HL-60/S4 (cell line): Measurements from ENCODE around the gene ZBTB5.
"Not testable (repeated sequence)": the region's sequence is repeated elsewhere in the genome, so short reads cannot be mapped to it uniquely, and the experiment has no call there.

Source experiments
- in situ Hi-C: fragments of 300-500 bp; cut with MboI; formaldehyde crosslinking; loops from 2 replicates; pipeline ENCODE4 v1.14.3; 2022; ENCODE audit warnings: low sequenced_read_pairs

The ZBTB5 gene, protein sequence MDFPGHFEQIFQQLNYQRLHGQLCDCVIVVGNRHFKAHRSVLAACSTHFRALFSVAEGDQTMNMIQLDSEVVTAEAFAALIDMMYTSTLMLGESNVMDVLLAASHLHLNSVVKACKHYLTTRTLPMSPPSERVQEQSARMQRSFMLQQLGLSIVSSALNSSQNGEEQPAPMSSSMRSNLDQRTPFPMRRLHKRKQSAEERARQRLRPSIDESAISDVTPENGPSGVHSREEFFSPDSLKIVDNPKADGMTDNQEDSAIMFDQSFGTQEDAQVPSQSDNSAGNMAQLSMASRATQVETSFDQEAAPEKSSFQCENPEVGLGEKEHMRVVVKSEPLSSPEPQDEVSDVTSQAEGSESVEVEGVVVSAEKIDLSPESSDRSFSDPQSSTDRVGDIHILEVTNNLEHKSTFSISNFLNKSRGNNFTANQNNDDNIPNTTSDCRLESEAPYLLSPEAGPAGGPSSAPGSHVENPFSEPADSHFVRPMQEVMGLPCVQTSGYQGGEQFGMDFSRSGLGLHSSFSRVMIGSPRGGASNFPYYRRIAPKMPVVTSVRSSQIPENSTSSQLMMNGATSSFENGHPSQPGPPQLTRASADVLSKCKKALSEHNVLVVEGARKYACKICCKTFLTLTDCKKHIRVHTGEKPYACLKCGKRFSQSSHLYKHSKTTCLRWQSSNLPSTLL

DNA sequence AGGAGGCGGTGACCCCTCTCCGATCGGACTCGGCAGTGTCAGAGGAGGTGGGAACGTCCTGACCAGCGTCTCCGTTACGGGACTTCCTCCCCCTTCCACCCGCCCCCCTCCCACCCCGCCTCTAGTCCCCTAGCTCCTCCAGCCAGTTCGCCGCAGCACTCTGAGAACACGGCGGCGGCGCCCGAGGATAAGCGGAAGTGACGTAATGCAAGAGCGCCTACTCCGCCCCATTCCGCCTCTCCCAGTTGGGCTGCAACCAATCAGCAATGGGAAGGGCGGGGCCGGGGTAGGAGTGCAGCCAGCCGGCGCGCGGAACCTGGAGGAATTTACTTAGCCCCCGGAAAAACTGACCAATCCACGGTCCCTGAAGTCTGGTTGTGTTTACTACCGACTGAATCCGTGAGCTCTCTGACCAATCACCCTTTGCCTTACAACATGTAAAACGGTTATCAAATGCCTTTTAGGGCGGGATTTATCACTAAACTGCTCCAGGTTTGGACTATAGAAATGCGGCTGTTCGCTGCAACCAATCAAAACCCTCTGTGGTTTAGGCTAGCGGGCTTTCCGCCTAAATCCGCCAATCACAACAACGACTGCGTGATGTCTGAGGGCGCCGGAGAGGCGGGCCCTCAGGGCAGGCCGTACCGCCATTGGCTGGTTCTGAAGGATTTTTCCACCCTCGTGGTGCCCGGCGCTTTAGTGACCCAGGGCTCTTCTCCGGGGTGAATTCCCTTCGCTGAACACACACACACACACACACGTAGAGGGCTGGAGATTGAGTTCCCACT lies at the start of gene ZBTB5:
ZBTB5 (minus strand) TSS at position 202 of the 788 bp plus-strand sequence. CDS start 22,899 bp downstream, outside the sequence.
- in situ Hi-C loops = no loop called here

DNA sequence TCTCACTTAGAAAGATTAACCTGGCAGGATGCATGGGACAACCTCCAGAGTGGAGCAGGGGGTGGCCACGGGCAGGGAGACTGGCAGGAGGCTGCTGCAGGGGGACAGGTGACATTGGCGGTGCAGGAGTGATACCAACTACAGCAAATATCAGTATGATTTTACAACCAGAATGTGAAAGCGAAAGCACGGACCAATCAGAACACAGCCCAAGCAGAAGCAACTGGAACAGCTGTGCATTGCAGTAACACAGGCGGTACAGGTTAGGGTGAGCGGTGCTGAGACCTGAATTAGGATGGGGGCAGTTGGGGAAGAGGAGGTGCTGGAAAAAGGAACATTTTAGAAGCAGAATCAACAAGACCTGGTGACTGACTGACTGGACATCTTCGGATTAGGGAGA lies 49.7 kb upstream of the ZBTB5 start:
- in situ Hi-C loops = no loop called here

DNA sequence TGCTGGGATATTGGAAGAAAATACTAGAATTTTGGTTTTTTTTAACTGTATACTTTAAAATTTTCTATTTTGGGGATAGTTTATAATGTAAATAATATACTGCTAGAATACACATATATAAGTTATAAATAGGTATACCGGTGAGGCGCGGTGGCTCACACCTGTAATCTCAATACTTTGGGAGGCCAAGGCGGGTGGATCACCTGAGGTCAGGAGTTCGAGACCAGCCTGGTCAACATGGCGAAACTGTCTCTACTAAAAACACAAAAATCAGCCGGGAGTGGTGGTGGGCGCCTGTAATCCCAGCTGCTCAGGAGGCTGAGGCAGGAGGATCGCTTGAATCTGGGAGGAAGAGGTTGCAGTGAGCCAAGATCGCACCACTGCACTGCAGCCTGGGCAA lies 49.2 kb upstream of the ZBTB5 start:
- in situ Hi-C loops = not testable (repeated sequence)

DNA sequence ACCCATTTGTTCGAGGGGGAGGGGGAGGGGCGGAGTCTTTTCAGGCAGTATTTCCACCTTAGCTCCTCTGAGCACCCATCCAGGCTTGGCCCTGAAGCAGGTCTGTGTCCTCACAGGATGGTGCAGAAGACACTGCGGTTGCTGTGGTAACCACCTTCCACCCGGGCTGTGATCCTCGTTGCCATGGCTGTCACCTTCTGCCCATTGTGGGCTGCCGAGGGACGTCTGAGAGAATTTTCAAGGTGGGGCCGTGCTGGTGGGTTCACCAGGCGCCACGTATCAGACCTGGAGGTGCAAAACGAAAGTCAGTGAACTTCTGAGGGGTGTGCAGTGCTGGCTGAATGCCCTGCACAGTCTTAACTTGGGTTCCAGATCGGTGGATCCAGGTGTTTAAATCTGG lies 47.2 kb upstream of the ZBTB5 start:
- in situ Hi-C loops = no loop called here

DNA sequence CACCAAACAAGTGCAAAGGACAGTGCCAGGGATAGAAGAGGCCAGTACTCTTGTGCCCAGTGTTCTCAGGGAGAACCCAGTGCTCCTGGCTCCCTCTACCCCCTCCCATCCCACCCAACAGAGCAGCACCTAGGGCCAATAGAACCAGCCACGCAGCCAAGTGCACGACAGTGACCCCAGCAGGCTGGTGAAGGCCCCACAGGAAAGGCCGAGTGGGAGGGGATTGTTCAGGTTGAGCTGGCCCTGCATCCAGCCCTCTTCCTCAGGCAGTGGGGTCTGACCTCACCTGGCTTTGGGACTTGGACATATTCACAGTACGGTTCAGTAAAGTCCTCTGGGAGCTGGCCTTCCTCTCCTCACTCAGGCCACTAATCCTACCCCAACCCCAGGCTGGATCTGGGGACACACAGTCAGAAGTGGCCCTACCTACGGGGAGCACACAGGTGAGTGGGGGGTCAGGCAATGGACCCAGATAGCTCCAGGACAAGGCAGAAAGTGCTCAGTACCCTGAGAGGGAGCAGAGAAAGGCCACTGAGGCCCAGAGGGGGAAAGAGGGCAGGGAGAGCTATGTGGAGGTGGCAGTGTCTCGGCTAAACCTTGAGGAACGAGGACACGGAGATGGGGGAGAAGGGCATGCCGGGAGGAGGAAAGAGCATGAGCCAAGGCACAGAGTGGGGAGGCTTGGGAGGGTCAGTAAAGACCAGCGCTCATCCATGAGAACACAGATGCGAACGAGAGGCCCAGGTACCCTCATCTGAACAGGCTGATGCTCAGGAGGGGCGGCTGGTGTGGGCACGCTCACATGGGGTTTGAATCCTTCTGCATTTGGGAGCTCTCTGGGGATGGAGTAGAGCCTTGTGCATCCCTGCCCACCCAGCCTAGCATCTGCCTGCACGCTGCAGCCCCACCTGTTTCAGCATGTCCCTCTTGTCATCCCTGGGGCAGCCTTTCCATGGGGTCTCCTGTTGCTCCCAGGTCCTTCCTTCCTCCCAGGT lies 46.1 kb upstream of the ZBTB5 start:
- in situ Hi-C loops = no loop called here

DNA sequence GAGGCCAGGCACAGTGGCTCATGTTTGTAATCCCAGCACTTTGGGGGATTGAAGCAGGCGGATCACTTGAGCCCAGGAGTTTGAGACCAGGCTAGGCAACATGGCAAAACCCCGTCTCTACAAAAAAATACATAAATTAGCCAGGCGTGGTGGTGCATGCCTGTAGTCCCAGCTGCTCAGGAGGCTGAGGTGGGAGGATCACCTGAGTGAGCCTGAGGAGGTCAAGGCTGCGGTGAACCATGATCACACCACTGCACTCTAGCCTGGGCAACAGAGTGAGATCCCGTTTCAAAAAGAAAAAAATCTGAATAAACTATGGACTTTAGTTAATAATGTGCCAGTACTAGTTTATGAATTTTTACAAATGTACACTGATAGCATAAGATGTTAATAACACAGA lies 44.8 kb upstream of the ZBTB5 start:
- in situ Hi-C loops = not testable (repeated sequence)

DNA sequence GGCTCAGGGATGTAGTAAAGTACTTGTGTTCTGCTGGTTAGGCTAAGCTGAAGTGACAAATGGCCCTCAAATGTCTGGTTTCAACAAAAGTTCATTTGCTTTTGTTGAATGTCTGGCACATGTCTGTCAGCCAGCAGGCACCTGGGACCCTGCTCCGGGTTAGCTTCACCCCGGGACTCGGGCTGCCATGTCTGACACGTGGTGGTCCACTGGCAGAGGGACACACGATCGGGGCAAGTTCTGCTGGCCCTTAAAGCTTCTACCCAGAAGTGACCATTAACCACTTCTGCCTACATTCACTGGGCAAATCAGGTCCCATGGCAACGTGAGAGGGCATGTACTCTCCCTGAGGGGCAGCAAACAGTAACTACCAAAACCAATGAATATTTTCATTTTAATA lies 44.3 kb upstream of the ZBTB5 start:
- in situ Hi-C loops = no loop called here

DNA sequence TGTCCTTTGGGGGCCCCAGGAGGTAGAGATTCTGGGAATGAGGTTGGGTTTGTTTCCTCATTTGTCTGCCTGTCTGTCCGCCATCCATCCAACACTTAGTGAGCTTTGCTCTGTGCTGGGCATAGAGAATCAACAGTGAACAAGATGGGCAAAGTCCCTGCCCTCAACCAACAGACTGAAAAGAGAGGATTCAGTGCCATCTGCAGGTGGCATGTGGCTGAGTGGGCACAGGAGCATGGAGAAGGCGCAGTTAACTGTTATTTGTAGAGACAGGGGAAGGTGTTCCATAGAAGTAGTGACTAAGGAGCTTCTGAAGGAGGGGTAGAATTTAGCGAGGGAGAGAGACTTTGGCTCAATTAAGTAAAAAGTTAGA lies 43.6 kb upstream of the ZBTB5 start:
- in situ Hi-C loops = no loop called here

DNA sequence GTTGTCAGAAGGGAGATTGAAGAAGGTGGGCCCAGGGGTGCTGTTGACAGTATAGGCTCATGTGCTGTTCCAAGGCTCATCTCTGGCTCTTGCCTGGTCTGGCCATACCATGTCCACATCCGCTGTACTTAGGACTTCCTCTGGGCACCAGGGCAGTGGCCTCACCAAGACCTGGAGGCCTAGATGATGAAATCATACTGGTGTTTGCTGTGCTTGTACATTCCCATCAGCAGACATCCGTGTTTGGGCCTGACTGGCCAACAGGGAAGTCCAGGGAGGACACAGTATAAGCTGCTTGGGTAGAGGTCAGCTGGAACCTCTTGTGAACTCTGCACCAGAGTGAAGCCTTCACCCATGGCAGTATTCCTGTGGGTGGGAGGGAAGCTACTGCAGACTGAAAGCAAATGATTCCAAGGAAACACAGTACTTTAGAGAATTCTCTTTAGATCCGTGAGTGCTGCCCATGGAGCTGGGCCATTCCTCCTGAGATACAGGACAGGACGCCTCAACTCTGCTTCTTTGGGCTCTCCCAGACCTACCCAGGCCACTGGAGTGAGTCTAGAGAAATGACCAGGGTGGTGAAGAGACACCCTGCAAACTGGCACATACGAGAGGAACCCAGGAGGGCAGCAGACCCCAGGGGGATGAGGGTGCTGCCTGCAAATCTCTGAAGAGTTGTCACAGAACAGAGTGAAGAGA lies 43.0 kb upstream of the ZBTB5 start:
- in situ Hi-C loops = no loop called here

DNA sequence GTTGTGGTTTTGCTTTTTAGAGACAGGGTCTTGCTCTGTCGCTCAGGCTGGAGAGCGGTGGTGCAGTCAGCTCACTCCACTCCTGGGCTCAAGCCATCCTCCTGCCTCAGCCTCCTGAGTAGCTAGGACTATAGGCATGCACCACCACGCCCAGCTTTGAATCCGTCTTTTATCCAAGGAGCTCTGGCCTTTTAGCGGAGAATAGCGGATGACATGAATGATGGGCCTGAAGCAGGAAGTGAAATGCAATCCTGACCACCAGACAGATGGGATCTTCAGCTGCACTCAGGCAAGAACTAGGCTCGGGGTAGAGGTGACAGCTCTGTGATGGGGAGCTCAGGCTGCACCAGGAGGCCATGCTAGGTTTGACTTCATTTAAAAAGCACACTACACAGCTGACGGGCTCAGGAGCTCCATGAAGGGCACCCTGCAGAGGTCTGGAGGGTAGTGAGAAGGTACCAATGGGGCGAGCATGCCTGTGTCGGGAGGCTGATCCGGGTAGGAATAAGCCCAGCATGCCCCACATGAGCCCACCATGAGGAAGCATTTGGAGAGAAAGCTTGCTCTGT lies 42.4 kb upstream of the ZBTB5 start:
- in situ Hi-C loops = no loop called here

DNA sequence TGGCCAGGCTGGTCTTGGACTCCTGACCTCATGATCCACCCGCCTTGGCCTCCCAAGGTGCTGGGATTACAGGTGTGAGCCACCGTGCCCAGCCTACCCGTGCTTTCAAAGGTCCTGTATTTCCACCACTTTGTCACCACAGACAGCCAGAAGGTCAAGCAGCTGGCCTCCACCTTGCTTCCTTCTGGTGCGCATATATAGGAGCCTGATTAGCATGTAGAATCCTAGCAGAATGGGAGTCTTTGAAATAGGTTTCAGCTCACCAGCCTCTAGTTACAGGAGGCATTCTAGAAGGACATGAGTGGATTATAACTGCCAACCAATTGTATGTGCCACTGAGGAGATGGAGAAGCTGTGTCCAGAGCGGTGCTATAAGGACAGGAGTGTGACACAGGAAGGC lies 39.4 kb upstream of the ZBTB5 start:
- in situ Hi-C loops = no loop called here

DNA sequence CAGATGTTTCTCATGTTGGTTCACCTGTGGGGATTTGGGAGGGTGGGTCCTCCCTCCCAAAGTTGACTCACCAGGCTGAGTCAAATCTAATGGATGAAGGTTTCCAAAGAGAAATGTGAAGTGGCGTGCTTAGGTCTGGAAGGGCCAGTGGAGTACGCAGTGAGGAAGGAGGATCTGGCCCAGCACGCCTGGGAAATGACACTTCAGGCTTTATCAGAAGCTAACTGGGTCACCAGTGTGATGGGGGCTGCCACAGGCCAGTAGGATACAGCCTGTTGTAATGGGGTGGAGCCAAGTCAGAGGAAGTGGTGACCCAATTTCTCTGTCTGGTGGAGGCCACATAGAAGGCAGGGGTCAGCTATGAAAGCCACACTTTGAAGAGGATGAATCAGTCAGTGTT lies 38.5 kb upstream of the ZBTB5 start:
- in situ Hi-C loops = no loop called here

DNA sequence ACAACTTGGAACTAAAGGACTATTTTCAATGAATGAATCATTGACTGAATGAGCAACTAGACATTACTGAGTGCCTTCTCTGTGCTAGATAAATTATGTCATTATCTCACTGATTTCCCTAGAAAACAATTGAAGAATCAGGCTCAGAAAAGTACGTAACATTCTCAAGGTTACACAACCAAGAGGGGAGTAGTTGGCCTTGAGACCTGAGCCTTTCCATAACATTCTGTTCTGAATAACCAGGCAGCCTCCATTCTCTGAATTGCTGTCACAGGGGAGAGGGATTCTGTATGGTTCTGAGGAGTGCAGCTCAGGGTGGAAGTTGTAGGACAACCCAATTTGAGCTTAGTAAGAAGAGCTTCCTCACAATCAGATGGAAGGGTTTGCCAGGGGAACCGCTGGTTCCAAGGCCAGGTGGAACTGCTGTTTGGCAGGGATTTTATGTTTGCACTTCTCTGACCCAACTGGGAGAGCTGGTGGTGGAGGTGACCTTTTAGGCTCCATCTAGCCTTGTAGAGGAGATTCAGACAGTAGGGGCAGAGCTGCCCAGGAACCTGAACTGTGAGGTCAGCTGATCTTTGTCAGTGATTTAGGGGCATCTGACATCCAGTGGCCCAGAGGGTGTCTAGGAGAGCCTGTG lies 36.8 kb upstream of the ZBTB5 start:
- in situ Hi-C loops = no loop called here

DNA sequence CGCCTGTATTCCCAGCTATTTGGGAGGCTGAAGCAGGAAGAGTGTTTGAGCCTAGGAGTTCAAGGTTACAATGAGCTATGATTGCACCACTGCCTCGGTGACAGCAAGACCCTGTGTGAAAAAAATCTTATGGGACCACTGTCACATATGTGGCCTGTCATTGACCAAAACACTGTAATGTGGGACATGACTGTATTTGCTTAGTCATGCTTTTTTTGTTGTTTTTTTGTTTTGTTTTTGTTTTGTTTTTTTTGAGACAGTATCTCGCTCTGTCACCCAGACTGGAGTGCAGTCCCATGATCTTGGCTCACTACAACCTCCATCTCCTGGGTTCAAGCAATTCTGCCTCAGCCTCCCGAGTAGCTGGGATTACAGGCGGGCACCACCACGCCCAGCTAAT lies 34.0 kb upstream of the ZBTB5 start:
- in situ Hi-C loops = loop anchor here (25.0 kb wide), 2 partner anchors 363 to 863 kb away; no protein-coding TSS in a partner anchor

DNA sequence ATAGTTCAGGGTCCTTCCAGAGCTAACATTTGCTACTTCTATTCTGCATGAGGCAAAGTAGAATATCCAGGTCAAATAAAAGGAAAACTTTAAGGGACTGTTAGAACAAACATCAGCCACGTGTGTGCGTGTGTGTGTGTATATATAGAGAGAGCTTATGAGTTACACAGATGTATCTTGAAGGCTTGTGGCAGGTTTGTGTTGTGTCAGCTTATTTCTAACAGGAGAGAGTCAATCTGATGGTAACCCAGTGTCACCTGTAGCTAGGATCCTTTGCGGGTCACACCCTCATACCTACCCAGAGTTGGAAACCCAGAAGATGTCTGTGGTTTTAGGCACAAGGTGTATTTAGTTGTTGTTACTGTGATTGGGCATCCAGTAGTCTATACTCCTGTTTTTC lies 33.2 kb upstream of the ZBTB5 start:
- in situ Hi-C loops = loop anchor here (25.0 kb wide), 2 partner anchors 364 to 864 kb away; no protein-coding TSS in a partner anchor

DNA sequence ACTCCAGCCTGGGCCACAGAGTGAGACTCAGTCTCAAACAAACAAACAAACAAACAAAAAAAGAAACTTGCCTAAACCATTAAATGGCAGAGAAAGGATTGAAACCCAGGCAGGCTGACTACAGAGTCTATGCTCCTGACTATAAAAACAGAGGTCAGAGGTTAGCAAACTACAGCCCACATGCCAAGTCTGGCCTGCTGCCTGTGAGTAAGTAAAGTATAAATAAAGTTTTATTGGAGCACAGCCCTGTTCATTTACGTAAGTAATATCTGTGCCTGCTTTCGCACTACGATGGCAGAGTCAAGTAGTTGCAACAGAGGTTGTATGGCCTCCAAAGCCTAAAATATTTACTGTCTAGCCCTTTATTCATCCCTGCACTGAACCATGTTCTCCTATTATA lies 32.1 kb upstream of the ZBTB5 start:
- in situ Hi-C loops = loop anchor here (25.0 kb wide), 2 partner anchors 365 to 865 kb away; no protein-coding TSS in a partner anchor

DNA sequence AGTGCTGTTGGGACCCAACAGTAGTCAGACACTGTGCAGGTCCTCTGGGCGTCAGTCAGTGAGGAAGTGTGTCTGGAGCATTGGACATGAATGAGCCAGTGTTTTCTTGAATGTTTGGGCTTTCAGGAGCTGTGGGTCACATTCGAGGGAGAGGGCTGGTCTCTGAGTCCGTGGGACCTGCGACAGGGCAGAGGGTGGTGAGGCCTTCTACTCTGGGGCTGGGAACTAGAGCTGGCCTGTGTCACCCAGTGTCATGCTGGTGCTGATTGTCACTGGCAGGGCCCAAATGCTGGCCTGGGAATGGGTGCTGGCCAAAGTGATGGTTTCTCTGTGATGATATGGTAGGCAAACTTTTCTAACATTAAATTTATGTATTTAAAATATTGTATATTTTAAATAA lies 30.8 kb upstream of the ZBTB5 start:
- in situ Hi-C loops = loop anchor here (25.0 kb wide), 2 partner anchors 366 to 866 kb away; no protein-coding TSS in a partner anchor

DNA sequence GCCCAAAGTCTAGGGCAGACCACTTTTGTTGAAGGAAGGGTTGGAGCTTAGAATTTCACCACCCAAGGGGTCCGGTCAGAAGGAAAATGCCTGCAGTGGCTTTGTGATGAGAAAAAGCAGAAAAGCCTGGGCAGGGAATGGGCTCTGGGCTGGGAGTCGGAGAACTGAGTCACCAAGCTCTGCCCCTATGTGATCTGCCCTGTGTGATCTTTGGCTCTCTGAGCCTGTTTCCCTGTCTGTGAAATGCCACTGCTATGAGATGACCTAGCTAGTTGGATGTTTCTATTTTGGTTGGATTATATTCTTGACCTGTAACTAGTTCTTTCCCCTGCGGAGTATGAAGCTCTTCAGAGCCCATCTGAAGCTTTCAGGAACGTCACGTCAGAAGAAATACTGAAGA lies 30.3 kb upstream of the ZBTB5 start:
- in situ Hi-C loops = loop anchor here (25.0 kb wide), 2 partner anchors 367 to 867 kb away; no protein-coding TSS in a partner anchor

DNA sequence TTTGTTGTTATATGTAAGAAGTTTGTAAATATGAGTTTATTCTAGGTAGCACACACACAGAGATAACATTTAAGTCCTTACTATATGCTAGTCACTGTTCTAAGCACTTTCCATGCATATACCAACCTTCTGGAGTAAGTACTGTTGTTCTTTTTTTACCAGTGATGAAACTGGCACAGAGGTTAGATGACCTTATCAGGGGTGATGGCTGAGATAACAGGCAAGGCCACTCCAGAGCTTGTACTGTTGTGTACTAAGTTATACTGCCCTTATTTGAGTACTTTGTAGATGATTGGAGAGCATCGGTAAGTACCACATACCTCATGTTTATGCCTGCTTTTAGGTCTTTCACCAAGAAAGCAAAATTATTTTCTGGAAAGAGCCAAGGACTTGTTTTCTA lies 26.7 kb upstream of the ZBTB5 start:
- in situ Hi-C loops = loop anchor here (25.0 kb wide), 2 partner anchors 370 to 870 kb away; no protein-coding TSS in a partner anchor
